Skin epidermis (tissue), 12 donors: ENCODE data around the gene TEX29.

ENCODE experiments used
- H3K27ac ChIP-seq, 21 experiments: fragments of 200-600 bp; sonication (generic) in 11 of 21; one replicate each; pipeline ENCODE4 v1.5.0; 2020; ENCODE audit warnings: mild to moderate bottlenecking in 3 of 21, inconsistent platforms in 2 of 21, moderate library complexity in 2 of 21
- H3K4me3 ChIP-seq, 7 experiments: fragments of 200-600 bp; sonication (generic) in 2 of 7; one replicate each; pipeline ENCODE4 v1.5.0; 2020; ENCODE audit warnings: inconsistent platforms in 2 of 7, mild to moderate bottlenecking in 2 of 7, moderate library complexity in 1 of 7

The TEX29 gene

GRCh38 chr13:111361873-111362648 lies 41.6 kb downstream of the TEX29 start:
- no peak overlapping the region for H3K27ac ChIP-seq
- no peak overlapping the region for H3K4me3 ChIP-seq

- Histone ChIP-seq H3K4me3 (no peak overlapping the region), H3K27ac (no peak overlapping the region)
Measured at GRCh38 chr13:111363121-111363520, 42.7 kb downstream of the TEX29 start.

- H3K4me3 ChIP-seq = no peak overlapping the region
- H3K27ac ChIP-seq = no peak overlapping the region
Measured at GRCh38 chr13:111363591-111363990, 43.1 kb downstream of the TEX29 start.

DNA sequence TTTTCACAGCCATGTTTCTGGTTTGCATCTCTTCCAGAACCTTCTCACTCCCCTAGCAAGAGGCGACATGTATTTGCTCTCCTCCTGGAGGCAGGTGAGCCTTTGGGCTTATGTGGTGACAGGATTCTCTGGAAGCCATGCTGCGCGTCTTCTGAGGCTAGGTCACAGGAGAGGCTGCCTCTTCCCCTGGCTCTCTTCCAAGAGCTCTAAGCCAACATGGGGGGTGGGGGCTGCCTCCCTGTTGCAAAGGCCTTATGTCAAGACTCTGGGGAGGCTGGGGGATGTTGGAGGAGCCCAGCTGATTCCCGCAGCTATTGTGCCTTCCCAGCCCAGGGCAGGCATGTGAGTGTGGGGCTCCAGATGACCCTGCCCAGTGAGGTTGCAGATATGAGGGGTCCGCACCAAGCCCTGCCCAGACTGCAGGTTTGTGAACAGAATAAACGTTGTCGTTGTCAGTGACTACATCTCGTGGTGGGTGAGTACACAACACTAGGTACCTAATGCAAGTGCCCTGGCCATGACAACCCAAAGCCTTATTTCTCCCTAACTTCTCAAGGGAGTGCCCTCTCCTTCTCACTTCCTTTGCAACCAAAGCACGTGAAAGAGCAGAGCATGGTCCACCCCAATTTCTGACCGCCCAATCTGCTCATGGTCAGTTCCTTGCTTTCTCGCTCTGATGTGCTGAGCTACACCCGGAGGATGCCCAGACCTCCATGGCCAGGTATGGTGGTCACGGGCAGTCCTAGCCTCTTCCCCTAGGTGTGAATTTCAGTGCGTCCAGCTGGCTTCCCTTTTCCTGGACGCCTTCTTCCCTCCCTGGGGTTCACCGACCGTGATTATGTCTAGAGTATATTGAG lies 44.9 kb downstream of the TEX29 start:
- Histone ChIP-seq H3K4me3 (no peak overlapping the region), H3K27ac (no peak overlapping the region)

GRCh38 chr13:111367340-111367739 lies 46.9 kb downstream of the TEX29 start:
- Histone ChIP-seq H3K27ac (no peak overlapping the region), H3K4me3 (no peak overlapping the region)

DNA sequence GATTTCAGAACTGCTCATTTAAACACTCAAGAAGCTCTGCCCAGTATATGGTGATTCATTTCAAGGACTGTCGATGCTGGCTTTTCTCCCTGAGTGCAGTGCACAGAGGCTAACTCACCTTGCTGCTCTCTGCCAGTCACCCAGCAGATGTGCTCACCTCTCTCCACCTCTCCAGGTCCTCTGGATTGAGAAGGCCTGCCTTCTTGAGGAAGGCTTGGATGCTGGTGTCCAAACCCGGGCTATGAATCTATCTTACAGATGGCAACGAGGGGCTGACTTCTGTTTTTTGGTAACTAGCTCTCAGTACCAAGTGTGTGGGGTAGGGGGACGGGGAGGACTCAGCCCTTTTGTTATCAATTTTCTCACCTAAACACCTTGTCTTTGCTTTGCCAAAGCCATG lies 47.6 kb downstream of the TEX29 start:
- Histone ChIP-seq H3K4me3 (no peak overlapping the region), H3K27ac (no peak overlapping the region)

- no peak overlapping the region for H3K27ac ChIP-seq
- no peak overlapping the region for H3K4me3 ChIP-seq
Measured at GRCh38 chr13:111370147-111370546, 49.7 kb downstream of the TEX29 start.

- no peak overlapping the region for H3K27ac ChIP-seq
- H3K4me3 ChIP-seq = no peak overlapping the region
Measured at GRCh38 chr13:111370570-111371535, 50.4 kb downstream of the TEX29 start.

DNA sequence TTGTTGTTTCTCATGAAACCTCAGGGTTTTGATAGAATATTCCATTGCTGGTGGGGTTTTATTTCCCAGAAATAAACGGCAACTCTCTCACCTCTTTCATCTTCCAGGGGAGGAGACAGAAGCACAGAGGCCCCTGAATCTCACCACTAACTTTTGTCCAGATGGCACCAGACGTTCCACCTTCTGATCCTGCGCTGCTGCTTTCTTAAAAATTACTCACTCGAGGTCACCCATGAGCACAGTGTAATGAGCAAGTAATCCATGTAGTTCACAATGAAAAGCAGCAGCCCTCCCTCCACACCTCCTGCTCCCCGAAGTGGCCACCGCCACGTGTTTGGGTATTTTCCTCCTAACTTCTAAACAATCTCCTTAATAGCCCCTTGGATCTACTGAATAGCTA lies 51.3 kb downstream of the TEX29 start:
- Histone ChIP-seq H3K4me3 (no peak overlapping the region), H3K27ac (no peak overlapping the region)

DNA sequence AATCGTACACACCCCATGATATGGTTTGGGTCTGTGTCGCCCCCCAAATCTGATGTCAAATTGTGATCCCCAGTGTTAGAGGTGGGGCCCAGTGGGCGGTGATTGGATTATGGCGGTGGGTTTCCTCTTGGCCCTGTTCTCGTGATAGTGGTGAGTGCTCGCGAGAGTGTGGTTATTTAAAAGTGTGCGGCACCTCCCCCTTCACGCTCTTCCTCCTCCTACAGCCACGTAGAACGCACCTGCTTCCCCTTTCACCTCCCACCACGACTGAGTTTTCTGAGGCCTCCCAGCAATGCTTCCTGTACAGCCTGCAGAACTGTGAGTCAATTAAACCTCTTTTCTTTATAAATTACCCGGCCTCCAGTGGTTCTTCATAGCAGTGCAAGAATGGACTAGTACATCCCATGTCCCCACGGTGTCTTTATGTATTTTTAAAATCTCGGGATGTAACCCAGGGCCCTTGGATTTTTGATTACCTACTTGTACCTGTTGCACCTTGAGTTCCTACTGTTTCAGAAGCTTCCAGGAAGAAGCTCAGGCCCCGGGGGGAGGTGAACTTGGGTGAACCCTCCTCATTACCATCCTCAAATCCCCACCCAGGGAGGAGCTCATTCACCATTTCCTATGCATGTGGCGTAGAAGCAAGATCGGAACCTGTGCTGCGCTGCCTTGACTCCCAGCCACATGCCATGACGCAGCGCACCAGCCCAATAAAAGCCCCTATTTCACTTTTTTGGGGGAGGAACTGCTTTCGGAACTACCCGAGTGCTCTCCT lies 52.4 kb downstream of the TEX29 start:
- Histone ChIP-seq H3K4me3 (no peak overlapping the region), H3K27ac (no peak overlapping the region)

GRCh38 chr13:111373486-111373885 lies 53.0 kb downstream of the TEX29 start:
- no peak overlapping the region for H3K4me3 ChIP-seq

GRCh38 chr13:111380431-111380830 lies 60.0 kb downstream of the TEX29 start:
- Histone ChIP-seq H3K4me3 (no peak overlapping the region), H3K27ac (no peak overlapping the region)

More at GRCh38 chr13:111373486-111373885, 53.0 kb downstream of the TEX29 start:
- no peak overlapping the region for H3K27ac ChIP-seq

- no peak overlapping the region for H3K27ac ChIP-seq
- no peak overlapping the region for H3K4me3 ChIP-seq
Measured at GRCh38 chr13:111382411-111382810, 62.0 kb downstream of the TEX29 start.

DNA sequence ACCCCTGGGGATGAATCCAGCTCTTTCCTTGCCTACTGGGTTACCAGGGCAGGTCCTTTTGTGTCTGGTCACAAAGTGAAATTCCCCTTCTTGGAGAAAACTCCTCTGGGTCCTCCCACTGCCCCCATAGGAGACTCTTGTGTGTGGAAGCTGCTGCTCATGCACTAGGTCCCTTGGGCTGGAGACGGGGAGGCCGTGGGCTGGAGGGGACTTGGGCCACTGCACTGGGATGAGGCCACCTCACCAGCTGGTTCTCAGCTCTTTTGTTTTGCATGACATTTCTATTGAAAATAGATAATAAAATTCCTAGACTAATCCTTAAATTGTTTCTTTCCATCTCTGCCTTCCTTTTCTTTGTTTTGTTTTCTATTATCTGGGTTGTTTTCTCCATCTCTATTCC lies 62.4 kb downstream of the TEX29 start:
- no peak overlapping the region for H3K27ac ChIP-seq
- no peak overlapping the region for H3K4me3 ChIP-seq

DNA sequence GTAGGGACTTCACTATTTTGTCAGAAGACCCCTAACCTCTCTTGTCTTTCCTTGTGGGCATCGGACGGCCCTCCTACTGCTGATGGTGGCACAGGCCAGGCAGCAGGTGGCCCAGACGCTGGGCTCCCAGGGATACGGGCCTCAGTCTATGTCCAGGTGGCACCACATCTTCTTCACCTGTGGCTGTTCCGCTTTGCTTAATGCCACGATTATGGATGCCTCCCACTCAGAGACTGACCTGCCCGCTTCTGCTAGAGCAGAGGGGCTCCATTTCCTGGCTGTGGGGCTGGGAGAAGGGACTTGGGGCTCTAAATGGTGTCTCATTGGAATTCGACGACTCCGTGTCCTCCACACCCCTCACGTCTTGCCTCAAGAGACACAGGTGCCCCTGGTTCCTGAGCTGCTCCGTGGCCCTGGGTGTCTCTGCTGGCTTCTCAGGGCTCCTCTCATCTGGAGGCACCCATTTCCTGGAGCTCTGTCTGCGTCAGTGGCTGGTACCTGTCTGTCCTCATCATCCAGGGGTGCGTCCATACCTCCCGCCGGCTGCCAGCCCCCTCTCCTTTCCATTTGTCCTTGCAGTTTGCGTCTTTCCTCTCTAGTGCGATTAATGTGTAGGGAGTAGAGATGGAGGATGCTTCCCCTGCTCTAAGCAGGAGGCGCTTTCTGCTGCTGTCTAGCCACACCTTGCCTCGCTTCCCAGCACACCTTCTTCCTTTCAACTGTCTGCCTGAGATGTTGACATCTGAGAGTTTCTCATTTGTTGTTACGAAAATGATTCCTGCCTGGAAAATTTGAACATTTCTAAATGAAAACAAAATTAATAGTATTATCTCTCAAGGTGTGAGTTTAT lies 63.4 kb downstream of the TEX29 start:
- no peak overlapping the region for H3K27ac ChIP-seq
- no peak overlapping the region for H3K4me3 ChIP-seq

GRCh38 chr13:111384441-111385182 lies 64.2 kb downstream of the TEX29 start:
- no peak overlapping the region for H3K27ac ChIP-seq
- H3K4me3 ChIP-seq = no peak overlapping the region

DNA sequence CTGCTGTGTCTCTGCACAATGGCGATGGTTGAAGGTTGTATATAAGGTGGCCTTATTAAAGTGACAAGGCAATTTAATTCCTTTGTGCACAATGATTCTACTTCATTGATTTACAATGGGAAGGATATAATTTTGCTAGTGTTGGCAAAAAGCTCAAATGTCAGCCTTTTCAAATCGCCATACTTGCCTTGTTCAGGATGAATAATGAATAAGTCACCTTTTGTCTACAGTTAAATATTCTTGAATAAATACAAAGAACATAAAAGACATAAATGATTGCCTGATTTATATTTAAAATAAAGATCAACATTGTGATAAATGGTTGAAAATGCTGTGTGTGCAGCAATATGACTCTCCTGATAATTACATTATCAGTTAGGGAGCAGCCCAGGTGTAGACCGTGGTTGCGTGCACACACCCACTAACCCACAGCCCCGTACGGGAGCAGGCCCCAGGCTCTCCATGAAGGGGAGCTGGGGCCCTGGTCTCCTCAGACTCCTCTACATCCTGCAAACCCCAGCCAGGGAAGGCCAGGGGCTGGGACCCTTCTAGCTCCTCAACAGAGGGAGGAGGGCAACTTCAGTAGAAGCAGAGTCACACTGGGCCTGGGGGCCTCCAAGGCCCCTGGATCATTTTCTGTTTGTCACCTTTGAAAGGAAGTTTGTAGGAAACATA lies 64.9 kb downstream of the TEX29 start:
- Histone ChIP-seq H3K4me3 (no peak overlapping the region), H3K27ac (no peak overlapping the region)
